HG03064 (cell line): Measurements from ENCODE around the gene TFAM.

Experiments used
- ATAC-seq: cut with Tn5 transposase; IDR thresholded peaks from one replicate; pipeline ENCODE4 v1.9.1; 2021; ENCODE audit warnings: low read depth; ENCODE audit not compliant: unreplicated experiment

The TFAM gene

DNA sequence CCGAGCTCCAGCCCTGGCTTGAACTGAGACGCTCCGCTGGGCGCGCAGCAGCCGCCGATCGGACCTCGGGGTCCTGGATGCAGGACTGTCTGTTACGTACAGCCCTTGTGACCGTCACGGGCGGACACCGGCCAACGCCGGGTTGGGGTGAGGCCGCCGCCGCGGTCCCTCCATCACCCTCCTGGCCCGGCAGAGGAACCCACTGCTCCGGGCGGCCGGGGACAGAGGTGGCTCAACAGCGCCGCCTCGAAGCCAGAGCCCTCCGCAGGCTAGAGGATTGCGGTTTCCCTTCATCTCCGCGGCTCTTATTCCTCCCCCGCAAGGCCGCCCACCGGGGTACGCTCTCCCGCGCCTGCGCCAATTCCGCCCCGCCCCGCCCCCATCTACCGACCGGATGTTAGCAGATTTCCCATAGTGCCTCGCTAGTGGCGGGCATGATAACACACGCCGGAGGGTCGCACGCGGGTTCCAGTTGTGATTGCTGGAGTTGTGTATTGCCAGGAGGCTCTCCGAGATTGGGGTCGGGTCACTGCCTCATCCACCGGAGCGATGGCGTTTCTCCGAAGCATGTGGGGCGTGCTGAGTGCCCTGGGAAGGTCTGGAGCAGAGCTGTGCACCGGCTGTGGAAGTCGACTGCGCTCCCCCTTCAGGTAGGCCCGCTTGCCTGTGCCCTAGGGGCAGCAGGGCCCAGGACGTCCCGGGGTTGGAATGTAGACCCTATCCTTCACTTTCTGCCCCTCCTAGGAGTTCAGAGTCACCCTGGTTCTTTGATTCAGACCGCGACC is at the start of gene TFAM:
Gene TFAM (plus strand): TSS at position 412 of the 785 bp plus-strand sequence. CDS start 138 bp downstream, at position 550.
- peak; percentile 84 for ATAC-seq

DNA sequence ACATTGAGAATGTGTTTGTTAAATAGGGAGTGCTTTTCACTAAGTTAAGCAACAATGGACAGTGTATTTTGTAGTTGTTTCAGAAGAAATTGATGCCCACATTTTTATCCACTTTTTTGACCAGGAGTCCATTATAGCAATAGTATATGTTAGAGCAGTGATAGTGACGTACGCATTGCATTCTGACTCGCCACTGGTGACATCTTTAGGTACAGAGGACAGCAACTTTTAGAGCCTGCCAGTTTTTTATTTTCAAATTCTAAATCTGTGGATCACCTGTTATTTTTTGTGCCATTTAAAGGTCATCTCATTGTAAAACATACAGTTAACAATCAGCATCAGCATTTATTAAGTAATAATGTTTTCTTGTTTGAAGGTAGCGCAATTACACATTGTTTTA is 49.0 kb upstream of the TFAM start:
- no peak for ATAC-seq

DNA sequence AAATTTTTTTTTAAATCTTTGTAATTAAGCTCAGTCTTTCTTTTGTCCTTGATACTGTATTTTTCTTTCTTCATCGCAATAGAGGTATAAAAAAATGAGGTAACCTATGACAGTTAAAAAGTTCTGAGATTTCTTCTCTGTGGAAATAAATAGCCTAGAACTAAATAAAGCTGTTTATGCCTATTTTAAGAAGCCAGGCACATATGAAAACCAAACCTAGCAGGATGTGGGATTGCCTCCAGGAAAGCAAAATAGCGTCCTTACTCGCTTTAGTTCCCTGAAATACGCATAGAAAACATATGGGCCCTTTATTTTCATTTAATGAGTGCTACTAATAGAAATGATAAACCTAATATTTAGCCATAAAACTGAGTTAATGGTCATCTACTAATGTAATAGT is 43.8 kb upstream of the TFAM start:
- ATAC-seq: no peak

DNA sequence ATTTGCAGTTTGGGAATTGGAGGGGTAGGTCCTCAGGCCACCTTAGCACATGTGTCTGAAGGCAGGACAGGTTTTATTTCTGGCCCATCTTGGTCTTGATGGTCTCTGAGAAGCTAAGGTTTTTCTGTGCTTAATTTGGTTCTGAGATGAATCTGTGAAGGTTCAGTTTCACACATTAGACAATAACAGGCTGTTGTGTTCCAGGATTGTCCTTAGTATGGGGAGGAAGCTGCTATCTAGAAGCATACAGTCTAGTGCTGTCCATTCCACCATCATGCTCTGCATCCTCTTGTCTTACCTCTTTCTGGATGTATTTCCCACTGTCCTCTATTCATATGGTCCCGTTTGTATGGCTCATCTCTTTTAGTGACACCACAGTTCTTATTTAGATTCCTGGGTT is 43.3 kb upstream of the TFAM start:
- ATAC-seq: no peak

DNA sequence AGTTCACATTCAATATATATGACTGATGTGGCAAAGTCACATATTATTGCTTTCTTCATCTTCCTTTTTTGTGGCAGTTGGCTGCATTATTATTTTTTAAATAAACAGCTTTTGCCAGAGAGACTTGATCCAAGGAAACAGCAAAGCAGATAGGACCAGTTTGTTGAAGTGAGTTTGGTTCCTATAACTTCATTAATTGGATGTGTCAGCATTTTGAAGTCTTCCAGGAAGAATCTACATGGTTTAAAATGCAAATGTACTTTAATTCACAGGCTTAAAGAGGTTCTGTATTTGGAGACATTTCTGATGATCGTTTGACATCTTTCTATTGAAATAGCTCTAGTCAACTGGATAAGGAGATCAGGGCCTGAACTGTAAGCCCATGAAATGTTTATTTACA is 37.2 kb upstream of the TFAM start:
- ATAC-seq: no peak

DNA sequence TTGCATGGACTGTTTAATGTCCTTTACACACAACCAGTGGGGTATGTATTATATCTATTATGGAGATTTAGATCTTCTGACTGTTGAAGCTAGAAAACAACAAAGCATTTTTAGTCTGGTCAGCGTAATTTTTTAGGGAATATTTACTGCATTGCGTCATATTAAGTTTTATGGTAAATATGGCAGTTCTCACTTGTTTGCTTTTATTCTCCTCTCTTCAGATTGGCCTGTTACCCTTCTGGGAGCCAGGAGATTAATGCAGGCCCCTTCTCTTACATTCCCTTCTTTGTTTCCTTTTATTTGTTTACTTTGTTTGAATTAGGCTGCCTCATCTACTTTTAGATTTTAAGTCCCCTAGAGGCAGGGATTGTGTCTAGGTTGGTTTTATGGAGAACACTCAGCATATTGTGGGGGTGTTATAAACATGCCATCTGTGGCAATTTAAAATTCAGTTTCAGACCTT is 36.6 kb upstream of the TFAM start:
- no peak for ATAC-seq

DNA sequence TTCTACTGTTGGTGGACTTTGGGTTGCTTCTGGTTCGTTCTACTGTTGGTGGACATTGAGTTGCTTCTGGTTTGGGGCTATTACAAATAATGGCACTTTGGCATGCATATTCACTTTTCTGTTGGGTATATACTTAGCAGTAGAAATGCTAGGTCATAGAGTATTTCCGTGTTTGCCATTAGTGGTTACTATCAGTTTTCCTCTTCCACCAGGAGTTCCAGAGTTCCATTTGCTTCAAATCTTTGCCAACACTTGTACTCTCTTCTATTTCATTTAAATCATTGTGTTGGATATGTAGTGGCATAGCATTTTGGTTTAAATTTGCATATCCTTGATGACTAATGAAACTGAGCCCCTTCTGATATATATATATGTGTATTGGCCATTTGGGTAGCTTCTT is 35.2 kb upstream of the TFAM start:
- ATAC-seq: no peak

DNA sequence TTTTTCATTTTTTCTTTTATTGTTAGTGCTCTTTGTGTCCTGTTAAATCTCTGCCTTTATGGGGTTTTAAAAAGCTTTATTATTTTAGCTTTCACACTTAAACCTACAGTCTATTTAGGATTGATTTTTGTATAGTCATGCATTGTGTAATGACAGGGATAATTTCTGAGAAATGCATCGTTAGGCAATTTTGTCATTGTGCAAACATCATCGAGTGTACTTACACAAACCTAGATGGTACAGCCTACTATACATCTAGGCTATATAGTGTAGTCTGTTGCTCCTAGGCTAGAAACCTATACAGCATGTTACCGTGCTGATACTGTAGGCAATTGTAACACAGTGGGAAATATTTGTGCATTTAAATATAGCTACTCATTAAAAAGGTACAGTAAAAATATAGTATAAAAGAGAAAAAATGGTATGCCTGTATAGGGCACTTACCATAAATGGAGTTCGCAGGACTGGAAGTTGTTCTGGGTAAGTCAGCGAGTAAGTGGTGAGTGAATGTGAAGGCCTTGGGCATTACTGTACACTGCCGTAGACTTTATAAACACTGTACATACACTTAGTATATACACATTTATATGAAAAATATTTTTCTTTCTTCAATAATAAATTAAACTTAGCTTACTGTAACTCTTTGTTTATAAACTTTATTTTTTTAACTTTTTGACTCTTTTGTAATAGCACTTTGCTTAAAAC is 34.4 kb upstream of the TFAM start:
- ATAC-seq: no peak

DNA sequence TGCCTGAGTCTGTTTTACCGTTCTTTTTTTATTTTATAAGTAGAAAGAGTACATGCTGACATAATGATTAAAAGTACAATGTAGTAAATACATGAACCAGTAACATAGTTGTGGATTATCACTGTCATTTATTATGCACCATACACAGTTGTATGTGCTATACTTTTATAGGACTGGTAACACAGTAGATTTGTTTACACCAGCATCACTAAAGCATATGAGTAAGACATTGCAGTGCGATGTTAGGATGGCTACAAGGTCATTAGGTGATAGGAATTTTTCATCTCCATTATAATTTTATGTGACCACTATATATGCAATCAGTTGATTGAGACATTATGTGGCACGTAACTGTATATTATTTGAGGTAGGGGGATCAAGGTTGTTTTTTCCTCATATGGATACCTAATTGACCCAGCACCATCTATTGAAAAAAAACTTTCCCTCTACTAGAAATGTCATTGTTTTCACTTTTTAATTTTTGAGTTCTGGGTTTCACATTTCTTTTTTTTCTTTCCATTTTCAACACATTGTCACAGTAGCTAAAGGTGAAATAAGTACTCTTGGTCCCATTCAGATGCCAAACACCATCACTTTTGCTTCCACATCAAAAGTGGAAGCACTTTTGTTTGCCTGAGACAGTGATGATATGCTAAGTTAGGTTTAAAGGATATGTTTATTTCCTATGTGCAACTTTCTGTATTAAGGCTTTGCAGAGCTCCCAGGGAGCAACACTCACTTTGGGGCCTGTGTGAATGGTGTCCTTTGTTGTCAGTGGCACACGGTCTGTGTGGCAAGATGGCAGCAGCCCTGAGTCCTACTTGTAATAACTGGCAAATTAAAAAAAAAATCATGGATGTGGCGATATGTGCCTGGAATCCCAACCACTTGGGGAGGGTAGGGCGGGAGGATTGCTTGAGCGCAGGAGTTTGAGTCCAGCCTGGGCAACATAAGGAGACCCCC is 33.3 kb upstream of the TFAM start:
- no peak for ATAC-seq

DNA sequence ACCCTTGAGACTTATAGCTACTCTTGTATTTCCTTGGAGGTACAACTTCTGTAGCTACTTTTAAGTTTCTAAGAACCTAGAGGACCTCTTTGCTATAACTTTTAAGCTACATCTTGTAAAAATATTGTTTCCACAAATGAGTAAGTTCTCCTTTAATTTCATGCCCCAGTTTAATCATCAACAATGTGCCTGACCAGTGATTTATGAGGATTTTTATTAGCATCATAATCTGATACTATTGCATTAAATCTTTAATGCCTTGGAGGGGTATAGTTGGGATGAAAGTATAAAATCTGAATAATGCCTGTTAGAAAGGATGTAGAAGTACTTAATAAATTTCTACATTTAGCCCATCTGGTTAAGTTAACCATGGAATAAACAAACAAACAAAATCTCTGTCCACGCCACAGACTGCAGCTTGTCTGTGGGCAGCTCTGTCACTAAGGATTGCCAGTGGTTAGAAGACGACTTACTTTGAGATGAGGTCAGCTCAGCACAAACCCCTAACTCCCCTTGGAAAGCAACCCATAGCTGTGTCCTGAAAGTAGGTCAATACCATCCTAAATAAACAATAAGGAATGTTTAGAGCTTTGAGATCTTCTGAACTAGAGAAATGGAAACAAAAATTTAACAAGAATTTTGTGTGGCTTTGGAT is 32.1 kb upstream of the TFAM start:
- ATAC-seq: no peak

DNA sequence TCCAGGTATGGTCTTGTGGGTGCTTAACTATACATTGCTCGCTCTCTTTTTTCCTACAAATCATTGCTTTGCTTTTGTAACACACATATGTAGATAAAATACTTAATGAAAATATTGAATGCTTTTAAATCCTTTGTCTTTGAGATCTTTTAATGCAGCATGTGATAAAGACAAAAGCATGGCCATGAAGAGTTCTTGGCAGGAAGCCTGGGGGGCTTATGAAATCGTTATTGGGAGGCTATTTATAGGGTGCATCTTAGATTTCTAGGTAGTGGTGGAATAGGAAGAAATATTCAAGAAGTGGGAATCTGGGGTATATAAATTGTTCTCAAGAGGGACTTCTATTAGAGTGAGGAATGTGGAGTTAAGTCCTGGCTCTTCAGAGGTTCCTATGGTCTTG is 28.5 kb upstream of the TFAM start:
- ATAC-seq: no peak

DNA sequence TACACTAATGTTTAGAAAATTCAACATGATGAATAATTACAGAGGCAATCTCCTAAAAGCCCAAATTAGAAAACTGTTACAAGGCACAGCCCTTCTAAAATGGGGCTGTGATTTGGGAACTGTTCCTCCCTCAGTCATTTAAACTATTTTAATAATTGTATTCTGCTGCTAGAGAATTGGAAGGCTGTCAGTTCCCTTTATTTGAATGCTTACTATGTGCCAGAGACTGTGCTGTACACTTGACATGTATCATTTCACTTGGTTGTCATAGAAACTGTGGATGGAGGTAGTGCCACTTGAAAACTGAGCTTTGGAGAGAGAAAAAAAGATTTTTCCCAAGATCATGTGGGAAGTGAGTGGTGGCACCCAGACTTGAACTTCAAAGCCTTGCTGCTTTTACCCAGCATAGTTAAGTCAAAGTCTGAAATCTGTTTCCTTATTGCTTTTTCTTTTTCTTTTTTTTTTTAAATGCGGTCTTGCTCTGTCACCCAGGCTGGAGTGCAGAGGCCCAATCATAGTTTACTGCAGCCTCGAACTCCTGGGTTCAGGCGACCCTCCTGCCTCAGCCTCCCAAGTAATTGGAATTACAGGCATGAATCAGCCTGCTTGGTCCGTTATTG is 26.8 kb upstream of the TFAM start:
- ATAC-seq: no peak

DNA sequence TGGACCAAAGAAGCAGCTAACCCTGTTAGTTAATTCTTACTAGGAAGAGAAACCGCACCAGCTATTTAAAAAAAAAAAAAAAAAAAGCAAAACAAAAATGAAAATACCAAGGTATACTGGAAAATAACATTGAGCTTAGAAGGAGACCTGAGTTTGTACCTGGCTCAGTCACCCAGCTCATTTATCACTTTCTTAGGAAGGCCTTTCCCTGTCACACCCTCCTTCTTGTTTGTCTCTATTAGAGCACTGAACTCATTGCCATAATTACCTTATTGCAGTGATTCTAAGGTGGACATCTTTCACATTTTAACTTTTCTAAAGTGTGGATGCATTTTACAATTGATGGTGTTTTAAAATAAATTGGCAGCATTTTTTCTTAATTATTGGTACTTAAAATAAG is 26.3 kb upstream of the TFAM start:
- ATAC-seq: no peak

DNA sequence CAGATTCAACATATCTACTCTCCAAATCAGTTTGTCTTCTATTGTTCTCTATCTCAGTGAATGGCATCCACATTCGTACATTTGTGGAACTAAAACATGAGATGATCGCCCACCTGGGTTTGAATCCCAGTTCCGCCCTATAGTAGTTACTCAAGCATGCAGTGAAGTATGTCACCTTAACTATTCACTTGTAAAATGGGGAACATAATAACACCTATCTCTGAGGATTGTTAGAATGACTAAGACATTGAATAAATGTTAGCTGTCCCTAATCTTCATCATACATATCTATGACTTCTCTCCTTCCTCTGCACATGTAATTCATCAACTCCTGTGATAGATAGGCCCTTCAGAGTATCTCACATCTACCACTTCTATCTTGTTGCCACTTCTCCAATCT is 25.7 kb upstream of the TFAM start:
- ATAC-seq: no peak

DNA sequence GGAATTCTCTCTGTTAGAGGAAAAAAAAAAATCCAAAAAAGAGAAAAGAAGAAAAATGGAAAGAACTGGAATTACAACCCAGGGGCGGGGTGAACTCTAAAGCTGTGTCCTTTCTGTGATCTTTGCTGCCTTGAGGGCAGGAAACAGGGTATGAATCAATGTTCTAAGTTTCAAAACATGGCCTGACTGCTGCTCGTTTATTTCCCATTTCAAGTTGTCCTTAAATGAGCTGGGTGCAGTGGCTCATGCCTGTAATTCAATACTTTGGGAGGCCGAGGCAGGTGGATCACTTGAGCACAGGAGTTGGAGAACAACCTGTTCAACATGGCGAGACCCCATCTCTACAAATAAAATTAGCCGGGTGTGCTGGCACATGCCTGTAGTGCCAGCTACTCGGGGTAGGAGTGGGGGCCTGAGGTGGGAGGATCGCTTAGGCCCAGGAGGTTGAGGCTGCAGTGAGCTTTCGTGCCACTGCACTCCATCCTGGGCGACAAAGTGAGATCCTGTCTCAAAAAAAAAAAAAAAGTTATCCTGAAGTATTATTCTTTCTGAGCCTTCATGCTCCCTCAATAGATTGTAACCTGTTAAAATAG is 24.7 kb upstream of the TFAM start:
- no peak for ATAC-seq

DNA sequence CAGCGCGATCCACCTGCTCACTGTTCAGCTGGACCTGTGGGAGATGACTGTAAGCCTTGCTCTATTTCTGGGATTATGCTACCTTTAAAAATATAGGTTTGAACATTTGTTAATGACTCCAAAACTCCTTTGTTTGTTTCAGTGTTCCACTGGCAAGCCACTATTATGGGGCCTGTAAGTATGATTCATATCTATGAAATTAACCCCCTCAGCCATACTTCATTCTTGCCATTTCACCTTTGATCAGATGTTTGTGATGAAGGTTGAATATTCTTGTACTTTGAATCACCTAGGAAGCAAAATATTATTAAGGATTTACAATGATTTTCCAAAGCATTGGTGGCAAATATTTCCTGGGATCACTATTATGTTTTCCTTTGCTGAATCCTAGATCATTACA is 23.9 kb upstream of the TFAM start:
- ATAC-seq: no peak

DNA sequence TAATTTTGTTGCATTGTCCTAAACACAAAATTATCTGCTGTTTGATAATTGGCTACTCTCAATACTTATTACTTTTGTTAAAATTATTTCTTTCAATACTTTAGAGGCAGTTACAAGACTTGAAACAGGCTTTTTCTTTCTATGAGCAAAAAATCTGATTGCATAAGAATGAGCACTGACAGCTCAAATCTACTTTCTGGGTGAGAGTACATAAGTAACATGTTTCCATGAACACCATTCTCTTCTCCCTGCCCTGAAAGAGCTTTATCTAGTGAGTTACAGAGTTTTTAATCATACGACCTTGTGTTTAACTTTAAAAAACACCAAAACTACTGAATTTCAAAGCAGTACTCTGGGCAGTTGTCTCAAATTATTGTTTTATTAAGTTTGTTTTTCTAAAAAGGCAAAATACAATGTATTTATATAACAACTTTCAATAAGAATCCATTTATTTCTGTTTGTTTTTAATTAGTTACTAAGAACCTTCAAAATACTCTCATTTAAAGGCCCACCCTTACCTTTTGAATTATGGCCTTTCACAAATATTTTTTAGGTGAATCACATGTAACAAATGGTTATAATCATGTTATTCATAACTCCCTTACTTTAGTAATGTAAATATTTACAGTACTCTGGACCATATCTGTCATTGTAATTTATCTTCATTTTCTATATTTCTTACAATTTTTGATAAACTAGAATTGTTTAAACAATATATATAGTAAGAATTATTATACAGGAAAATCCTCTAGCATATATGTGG is 23.0 kb upstream of the TFAM start:
- no peak for ATAC-seq

DNA sequence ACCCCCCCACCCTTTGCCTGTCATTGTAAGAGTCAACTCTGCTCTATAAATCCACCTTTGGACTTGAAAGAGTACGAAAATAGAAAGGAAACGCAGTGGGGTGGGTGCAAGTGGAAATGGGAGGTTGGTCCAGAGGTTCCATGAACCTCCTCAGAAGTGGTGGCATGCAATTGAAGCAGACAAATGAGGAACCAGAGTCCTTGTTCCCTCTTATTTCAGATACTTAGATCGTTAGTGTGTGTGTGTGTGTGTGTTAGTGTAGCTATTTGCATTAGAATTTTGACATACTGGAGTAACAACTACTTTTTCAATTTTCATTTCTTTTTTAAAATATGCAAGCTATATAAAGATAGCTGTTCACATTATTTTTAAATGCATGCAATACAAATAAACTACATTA is 18.1 kb upstream of the TFAM start:
- ATAC-seq: no peak

DNA sequence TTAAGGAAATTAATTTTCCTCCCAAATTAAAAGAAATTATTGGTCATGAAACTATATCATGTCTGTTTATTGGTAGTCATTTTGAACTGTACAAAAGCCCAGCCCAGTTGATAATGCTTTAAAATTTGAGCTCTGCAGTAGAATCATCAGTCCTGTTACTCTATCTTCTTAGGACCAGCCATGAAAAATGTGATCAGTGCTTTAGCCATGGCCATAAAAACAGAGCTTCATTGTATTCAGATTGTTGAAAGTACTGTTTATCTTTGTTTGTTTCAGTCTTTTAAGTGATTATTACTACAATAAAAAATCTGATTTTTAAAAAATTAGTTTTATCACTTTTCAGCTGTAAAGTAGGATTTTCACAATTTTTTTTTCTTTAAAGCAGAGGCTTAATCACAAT is 13.7 kb upstream of the TFAM start:
- no peak for ATAC-seq
